ENCODE data around the gene PDK2.

PDK2 gene

DNA sequence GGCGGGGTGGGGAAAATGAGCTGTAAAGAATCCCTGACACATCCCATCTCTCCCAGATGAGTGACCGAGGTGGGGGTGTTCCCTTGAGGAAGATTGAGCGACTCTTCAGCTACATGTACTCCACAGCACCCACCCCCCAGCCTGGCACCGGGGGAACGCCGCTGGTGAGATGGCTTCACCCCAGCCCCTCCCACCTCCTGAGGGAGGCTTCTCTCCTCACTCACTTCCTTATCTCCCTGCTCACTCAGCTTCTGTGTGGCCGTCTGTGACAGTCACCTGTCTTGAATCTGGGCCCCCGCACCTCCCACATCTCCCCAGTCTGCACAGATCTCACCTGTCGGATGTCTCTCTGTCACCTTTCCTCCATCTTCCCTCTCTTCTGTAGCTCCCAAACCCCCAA lies 13.4 kb downstream of the PDK2 start:
- TF ChIP-seq TEAD4 (IDR thresholded peaks at IDR 0.05) (no peak), YY1 (IDR thresholded peaks at IDR 0.05; ENCODE audit: low read depth) (no peak)

DNA sequence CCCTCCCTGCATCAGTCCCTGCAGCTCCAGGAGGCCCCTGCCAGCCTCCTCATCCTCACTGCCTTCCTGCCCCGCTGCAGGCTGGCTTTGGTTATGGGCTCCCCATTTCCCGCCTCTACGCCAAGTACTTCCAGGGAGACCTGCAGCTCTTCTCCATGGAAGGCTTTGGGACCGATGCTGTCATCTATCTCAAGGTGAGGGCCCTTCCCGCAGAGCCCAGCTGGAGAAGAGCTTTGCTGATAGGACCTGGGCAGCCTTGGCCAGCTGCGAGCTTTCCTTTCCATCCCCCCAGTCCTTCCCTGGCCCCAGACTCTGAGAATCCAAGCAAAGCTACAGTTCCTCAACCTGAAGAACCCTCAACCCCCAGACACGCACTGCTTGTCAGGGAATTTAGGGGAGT lies 14.1 kb downstream of the PDK2 start:
- TF ChIP-seq YY1 (IDR thresholded peaks at IDR 0.05; ENCODE audit: low read depth) (no peak), TEAD4 (IDR thresholded peaks at IDR 0.05) (no peak), EP300 (IDR thresholded peaks at IDR 0.05; ENCODE audit: borderline replicate concordance) (no peak), RAD21 (IDR thresholded peaks at IDR 0.05; ENCODE audit: low read depth) (no peak), EGR1 (IDR thresholded peaks at IDR 0.05) (no peak), TCF12 (IDR thresholded peaks at IDR 0.05; ENCODE audit: low read depth) (no peak), TAF1 (IDR thresholded peaks at IDR 0.05; ENCODE audit: low read depth) (no peak), NFIC (IDR thresholded peaks at IDR 0.05) (no peak), CREB1 (IDR thresholded peaks at IDR 0.05; ENCODE audit: low read depth) (no peak)
- TF ChIP-seq, protein P1, sequence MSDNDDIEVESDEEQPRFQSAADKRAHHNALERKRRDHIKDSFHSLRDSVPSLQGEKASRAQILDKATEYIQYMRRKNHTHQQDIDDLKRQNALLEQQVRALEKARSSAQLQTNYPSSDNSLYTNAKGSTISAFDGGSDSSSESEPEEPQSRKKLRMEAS (IDR thresholded peaks at IDR 0.05), result no peak
- TF ChIP-seq, protein P2, sequence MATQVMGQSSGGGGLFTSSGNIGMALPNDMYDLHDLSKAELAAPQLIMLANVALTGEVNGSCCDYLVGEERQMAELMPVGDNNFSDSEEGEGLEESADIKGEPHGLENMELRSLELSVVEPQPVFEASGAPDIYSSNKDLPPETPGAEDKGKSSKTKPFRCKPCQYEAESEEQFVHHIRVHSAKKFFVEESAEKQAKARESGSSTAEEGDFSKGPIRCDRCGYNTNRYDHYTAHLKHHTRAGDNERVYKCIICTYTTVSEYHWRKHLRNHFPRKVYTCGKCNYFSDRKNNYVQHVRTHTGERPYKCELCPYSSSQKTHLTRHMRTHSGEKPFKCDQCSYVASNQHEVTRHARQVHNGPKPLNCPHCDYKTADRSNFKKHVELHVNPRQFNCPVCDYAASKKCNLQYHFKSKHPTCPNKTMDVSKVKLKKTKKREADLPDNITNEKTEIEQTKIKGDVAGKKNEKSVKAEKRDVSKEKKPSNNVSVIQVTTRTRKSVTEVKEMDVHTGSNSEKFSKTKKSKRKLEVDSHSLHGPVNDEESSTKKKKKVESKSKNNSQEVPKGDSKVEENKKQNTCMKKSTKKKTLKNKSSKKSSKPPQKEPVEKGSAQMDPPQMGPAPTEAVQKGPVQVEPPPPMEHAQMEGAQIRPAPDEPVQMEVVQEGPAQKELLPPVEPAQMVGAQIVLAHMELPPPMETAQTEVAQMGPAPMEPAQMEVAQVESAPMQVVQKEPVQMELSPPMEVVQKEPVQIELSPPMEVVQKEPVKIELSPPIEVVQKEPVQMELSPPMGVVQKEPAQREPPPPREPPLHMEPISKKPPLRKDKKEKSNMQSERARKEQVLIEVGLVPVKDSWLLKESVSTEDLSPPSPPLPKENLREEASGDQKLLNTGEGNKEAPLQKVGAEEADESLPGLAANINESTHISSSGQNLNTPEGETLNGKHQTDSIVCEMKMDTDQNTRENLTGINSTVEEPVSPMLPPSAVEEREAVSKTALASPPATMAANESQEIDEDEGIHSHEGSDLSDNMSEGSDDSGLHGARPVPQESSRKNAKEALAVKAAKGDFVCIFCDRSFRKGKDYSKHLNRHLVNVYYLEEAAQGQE (IDR thresholded peaks at IDR 0.05; ENCODE audit: low read depth), result no peak

- TF ChIP-seq YY1 (IDR thresholded peaks at IDR 0.05; ENCODE audit: low read depth) (no peak), TCF12 (IDR thresholded peaks at IDR 0.05; ENCODE audit: low read depth) (no peak), TAF1 (IDR thresholded peaks at IDR 0.05; ENCODE audit: low read depth) (no peak), RAD21 (IDR thresholded peaks at IDR 0.05; ENCODE audit: low read depth) (no peak), NFIC (IDR thresholded peaks at IDR 0.05) (no peak)
- TF ChIP-seq, protein P2 (IDR thresholded peaks at IDR 0.05; ENCODE audit: low read depth), result no peak
Measured at GRCh38 chr17:50109785-50110184, 14.6 kb downstream of the PDK2 start.

DNA sequence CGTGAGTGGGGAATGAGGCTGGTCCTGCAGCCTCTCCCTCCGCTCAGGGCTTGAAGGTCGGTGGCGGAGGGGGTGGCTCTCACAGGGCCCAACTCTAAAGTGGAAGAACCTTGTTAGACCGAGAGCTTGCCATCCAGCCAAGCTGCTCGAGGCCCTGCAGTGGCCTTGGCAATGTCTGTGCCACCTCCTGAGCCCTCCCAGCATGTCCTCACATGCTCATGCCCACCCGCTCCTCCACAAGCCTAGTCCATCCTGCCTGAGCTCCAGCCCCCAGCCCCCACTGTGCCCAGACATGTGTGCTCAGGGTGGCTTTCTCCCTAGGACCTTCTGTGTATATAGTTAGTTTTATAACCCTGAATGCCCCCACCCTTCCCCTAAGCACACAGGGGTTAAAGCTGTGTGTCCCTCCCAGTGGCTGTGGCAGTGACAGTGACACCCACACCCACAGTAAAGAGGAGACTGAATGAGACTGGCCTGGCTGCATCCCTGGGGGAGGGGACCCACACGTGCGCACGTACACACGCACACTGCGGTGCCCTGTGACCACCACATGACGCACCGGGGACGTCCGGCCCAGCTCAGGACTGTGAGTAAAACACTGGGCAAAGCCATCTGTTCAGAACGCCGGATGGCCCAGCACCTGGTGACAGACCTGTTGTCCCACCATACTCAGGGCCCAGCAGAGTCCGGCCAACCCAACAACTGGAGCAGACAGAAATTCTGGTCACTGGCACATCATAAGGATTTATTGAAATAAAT lies 15.6 kb downstream of the PDK2 start:
- TF ChIP-seq NFIC (IDR thresholded peaks at IDR 0.05) (no peak), ZBTB7A (IDR thresholded peaks at IDR 0.05; ENCODE audit: low read depth) (no peak), TEAD4 (IDR thresholded peaks at IDR 0.05) (no peak)
- TF ChIP-seq, protein P2 (IDR thresholded peaks at IDR 0.05; ENCODE audit: low read depth), result no peak

DNA sequence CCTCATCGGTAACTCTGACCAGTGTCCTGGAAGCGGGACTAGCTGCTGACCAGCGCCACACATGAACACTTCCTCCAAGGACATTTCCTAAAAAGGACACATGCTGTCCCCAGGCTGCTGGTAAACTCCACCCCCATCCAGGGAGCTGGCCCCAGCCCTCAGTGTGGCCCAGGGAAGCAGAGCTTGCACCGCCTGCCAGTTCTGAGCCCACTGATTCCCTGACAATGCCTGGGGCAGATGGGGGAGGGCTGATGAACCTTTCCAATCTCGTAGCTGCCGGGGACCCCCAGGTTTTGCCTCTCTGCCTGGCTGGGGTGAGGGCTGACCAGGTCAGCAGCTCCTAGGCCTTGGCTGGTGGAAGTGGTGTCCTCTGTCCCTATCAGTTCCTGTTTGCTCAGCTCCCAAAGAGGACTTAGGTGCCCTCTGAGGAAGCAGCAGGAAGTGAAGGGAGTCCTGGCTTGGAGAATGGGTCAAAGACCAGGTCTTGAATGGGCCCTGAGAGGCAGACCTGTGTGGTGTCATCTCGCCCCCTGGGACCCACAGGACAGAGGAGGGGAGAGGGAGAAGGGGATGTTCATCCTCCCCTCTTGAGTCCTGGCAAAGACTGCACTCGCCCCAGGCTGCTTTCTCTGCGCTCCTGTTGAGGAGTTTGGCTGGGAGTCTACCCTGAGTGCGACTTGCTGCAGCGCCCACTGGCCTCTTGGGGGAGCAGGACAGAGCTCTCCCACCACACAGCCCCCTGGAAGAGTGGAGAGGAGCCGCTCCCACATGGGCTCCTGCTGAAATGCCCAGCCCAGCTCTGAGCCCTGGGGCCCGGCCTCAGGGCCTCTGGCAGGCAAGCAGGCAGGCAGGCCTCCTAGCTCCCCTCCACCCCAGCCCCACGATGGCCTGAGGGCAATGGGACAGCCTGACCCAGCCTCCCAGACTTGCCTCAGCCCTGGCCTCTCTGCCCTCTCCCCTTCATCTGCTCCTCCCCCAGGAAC lies 16.8 kb downstream of the PDK2 start:
- no peak for TF ChIP-seq ZBTB7A (IDR thresholded peaks at IDR 0.05; ENCODE audit: low read depth)
- TF ChIP-seq NFIC (IDR thresholded peaks at IDR 0.05), result no peak
- no peak for TF ChIP-seq TCF12 (IDR thresholded peaks at IDR 0.05; ENCODE audit: low read depth)
- no peak for TF ChIP-seq EP300 (IDR thresholded peaks at IDR 0.05; ENCODE audit: borderline replicate concordance)
- TF ChIP-seq, protein P1 (IDR thresholded peaks at IDR 0.05), result no peak
- TF ChIP-seq, protein P2 (IDR thresholded peaks at IDR 0.05; ENCODE audit: low read depth), result no peak
- TF ChIP-seq TEAD4 (IDR thresholded peaks at IDR 0.05), result no peak
- no peak for TF ChIP-seq YY1 (IDR thresholded peaks at IDR 0.05; ENCODE audit: low read depth)
- TF ChIP-seq, protein P3, sequence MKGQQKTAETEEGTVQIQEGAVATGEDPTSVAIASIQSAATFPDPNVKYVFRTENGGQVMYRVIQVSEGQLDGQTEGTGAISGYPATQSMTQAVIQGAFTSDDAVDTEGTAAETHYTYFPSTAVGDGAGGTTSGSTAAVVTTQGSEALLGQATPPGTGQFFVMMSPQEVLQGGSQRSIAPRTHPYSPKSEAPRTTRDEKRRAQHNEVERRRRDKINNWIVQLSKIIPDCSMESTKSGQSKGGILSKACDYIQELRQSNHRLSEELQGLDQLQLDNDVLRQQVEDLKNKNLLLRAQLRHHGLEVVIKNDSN (IDR thresholded peaks at IDR 0.05), result no peak
- TF ChIP-seq EGR1 (IDR thresholded peaks at IDR 0.05), result no peak
- no peak for TF ChIP-seq FOXM1 (IDR thresholded peaks at IDR 0.05; ENCODE audit: borderline replicate concordance, low read depth)
- TF ChIP-seq CREB1 (IDR thresholded peaks at IDR 0.05; ENCODE audit: low read depth), result no peak
- no peak for TF ChIP-seq TAF1 (IDR thresholded peaks at IDR 0.05; ENCODE audit: low read depth)
- no peak for TF ChIP-seq RAD21 (IDR thresholded peaks at IDR 0.05; ENCODE audit: low read depth)
- TF ChIP-seq CEBPB (IDR thresholded peaks at IDR 0.05), result no peak

Measured in Ishikawa (cell line).